MM.1S (cell line): ENCODE results near the gene SPATA31C2.
"Not testable (repeated sequence)": the region's sequence is repeated elsewhere in the genome, so short reads cannot be mapped to it uniquely, and the experiment has no call there.

Experiments used
- DNase-seq: peaks from one replicate; pipeline ENCODE4 v3.0.0-alpha.2; 2015
- H2AFZ ChIP-seq: fragments of 300-600 bp; sonication (generic); 2 replicates; pipeline ENCODE4 v1.6.0; 2016; ENCODE audit warnings: antibody characterized with exemption, low read length
- H3F3A ChIP-seq: fragments of 300-600 bp; sonication (generic); 2 replicates; pipeline ENCODE4 v1.6.1; 2016; ENCODE audit warnings: mild to moderate bottlenecking, antibody characterized with exemption, low read length, moderate library complexity, mixed read lengths; ENCODE audit not compliant: insufficient read depth
- H3K27ac ChIP-seq: fragments of 300-600 bp; sonication (generic); 2 replicates; pipeline ENCODE4 v1.5.1; 2016; ENCODE audit warnings: mild to moderate bottlenecking, low read length
- H3K27me3 ChIP-seq: fragments of 300-600 bp; sonication (generic); replicated peaks from 2 replicates; pipeline ENCODE4 v1.6.0; 2016; ENCODE audit warnings: low read length; ENCODE audit not compliant: insufficient read depth
- H3K36me3 ChIP-seq: fragments of 300-600 bp; sonication (generic); replicated peaks from 2 replicates; pipeline ENCODE4 v1.6.1; 2016; ENCODE audit warnings: mild to moderate bottlenecking, low read length, mixed read lengths; ENCODE audit not compliant: insufficient read depth
- H3K4me1 ChIP-seq: fragments of 300-600 bp; sonication (generic); 2 replicates; pipeline ENCODE4 v1.6.1; 2016; ENCODE audit warnings: low read length, mixed read lengths
- H3K4me2 ChIP-seq: fragments of 300-600 bp; sonication (generic); 2 replicates; pipeline ENCODE4 v1.6.0; 2016; ENCODE audit warnings: low read depth, low read length
- H3K4me3 ChIP-seq: fragments of 300-600 bp; sonication (generic); 2 replicates; pipeline ENCODE4 v1.5.1; 2016; ENCODE audit warnings: low read length, mixed read lengths
- H3K79me2 ChIP-seq: fragments of 300-600 bp; sonication (generic); 2 replicates; pipeline ENCODE4 v1.6.1; 2016; ENCODE audit warnings: mixed run types, low read length, mixed read lengths
- H3K9ac ChIP-seq: fragments of 300-600 bp; sonication (generic); 2 replicates; pipeline ENCODE4 v1.6.1; 2016; ENCODE audit warnings: low read length, mixed read lengths
- H3K9me2 ChIP-seq: fragments of 300-600 bp; sonication (generic); replicated peaks from 2 replicates; pipeline ENCODE4 v1.6.1; 2016; ENCODE audit warnings: mild to moderate bottlenecking, low read length, mixed read lengths; ENCODE audit not compliant: insufficient read depth
- H3K9me3 ChIP-seq: fragments of 300-600 bp; sonication (generic); replicated peaks from 2 replicates; pipeline ENCODE4 v1.6.1; 2016; ENCODE audit warnings: mild to moderate bottlenecking, low read length, mixed read lengths; ENCODE audit not compliant: insufficient read depth
- H4K20me1 ChIP-seq: fragments of 300-600 bp; sonication (generic); 2 replicates; pipeline ENCODE4 v1.6.1; 2016; ENCODE audit warnings: mild to moderate bottlenecking, low read length, moderate library complexity, mixed read lengths; ENCODE audit not compliant: insufficient read depth
- EZH2 ChIP-seq: fragments of 300-600 bp; sonication (generic); optimal IDR thresholded peaks from 2 replicates; pipeline ENCODE3; 2017; ENCODE audit warnings: low read depth, mild to moderate bottlenecking, antibody characterized with exemption, low read length, mixed read lengths
- EZH2phosphoT487 ChIP-seq: fragments of 300-600 bp; sonication (generic); IDR thresholded peaks from 2 replicates; pipeline ENCODE4 v1.6.1; 2018; ENCODE audit warnings: antibody characterized with exemption, low read length
- TF ChIP-seq, protein P1 (sequence below): fragments of 300-600 bp; sonication (generic); IDR thresholded peaks from 2 replicates; pipeline ENCODE4 v1.5.1; 2016; ENCODE audit warnings: antibody characterized with exemption, low read length, mixed read lengths

The SPATA31C2 gene

DNA sequence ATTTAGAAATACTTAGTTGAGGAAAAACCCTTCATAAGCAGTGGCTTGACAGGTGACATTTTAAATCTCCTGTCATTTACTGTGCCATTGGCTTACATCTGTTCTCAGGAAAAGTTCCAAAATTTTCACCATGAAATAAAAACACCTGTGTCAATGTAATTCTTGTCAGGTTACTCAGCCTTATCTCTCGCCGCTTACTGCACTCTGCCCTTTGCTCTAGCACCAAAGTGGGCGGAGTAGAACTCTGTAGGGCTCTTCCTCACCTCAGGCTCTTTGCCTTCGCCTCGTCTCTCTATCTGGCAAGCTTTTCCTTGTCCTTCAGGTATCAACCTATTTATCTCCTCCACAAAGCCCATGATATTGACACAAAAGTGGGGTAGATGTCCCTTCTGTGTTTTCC, 20.2 kb downstream of the SPATA31C2 start:
- H3K4me1 ChIP-seq, H3K4me3 ChIP-seq, H3K9me2 ChIP-seq, H3K79me2 ChIP-seq, H3F3A ChIP-seq, H3K27ac ChIP-seq, H2AFZ ChIP-seq, H3K9me3 ChIP-seq, H3K36me3 ChIP-seq, H3K9ac ChIP-seq, DNase-seq, H3K27me3 ChIP-seq, H3K4me2 ChIP-seq, H4K20me1 ChIP-seq: not testable (repeated sequence)

DNA sequence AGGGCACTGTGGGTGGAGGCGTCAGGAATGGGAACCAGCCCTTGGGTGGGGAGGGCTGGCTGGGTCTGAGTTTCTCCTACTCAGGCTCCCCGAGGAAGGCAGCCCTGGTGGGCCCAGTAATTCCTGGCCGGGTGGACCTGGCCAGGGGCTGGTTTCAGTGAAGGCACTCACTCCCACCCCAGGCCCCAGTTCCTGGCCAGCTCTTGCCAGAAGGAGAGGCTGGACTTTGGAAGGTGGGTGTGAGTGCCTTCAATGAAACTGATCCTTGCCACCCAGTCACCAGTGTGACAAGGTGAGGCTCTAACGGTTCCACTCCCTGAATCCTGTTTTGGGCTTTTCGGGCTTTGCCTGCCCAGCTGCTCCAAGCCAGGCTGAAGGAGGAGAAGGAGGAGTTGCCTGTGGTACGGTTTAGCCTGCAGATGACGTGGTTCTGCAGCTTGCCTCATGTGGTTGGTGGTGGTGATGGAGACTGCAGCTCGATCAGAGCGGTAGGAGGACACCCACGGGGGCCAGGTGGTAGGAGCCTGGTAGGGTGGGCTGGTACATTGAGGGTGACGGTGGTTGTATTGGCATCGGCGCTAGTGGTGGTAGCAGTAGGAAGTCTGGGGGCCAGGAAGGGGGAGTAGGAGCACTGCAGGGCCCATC, 23.2 kb downstream of the SPATA31C2 start:
- not testable (repeated sequence) for DNase-seq, H3K36me3 ChIP-seq, H3K4me1 ChIP-seq, H2AFZ ChIP-seq, H3K27me3 ChIP-seq, H3K27ac ChIP-seq, H4K20me1 ChIP-seq, H3K9me3 ChIP-seq, H3F3A ChIP-seq, H3K9me2 ChIP-seq, H3K79me2 ChIP-seq, H3K4me2 ChIP-seq, H3K4me3 ChIP-seq, H3K9ac ChIP-seq

DNA sequence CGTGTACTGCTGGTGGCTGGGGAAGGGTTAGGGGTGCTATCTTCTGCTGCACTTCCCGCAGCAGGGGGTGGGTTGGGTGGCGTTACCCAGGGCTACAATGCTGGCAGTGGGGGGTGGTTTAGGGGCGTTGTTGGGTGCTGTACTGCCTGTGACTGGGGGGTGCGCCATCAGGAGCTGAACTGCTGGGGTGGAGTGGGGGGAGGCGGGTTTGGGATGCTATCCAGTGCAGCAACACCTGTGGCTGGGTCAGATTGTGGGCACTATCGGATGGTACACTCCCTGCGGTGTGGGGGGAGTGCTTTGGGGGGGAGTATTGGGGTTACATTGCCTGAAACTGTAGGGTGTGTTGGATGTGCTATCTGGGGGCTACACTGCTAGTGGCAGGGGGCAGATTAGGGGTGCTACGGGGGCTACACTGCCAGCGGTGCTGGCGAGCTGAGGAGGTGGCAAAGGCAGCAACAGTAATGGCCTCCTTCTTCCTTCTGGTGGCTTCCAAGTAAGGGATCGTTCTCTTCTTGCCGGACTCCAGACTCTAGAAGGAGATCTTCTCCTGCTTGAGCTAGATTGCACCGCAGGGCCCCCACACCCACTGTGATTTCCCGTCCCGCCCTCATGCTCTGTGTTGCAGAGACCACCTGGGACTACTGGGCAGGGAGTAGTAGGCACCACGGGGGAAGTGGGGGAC, 23.9 kb downstream of the SPATA31C2 start:
- H2AFZ ChIP-seq, H3F3A ChIP-seq, H3K27ac ChIP-seq, DNase-seq, H4K20me1 ChIP-seq, H3K9me3 ChIP-seq, H3K79me2 ChIP-seq, H3K4me2 ChIP-seq, H3K27me3 ChIP-seq, H3K9me2 ChIP-seq, H3K36me3 ChIP-seq, H3K4me1 ChIP-seq, H3K4me3 ChIP-seq, H3K9ac ChIP-seq: not testable (repeated sequence)

DNA sequence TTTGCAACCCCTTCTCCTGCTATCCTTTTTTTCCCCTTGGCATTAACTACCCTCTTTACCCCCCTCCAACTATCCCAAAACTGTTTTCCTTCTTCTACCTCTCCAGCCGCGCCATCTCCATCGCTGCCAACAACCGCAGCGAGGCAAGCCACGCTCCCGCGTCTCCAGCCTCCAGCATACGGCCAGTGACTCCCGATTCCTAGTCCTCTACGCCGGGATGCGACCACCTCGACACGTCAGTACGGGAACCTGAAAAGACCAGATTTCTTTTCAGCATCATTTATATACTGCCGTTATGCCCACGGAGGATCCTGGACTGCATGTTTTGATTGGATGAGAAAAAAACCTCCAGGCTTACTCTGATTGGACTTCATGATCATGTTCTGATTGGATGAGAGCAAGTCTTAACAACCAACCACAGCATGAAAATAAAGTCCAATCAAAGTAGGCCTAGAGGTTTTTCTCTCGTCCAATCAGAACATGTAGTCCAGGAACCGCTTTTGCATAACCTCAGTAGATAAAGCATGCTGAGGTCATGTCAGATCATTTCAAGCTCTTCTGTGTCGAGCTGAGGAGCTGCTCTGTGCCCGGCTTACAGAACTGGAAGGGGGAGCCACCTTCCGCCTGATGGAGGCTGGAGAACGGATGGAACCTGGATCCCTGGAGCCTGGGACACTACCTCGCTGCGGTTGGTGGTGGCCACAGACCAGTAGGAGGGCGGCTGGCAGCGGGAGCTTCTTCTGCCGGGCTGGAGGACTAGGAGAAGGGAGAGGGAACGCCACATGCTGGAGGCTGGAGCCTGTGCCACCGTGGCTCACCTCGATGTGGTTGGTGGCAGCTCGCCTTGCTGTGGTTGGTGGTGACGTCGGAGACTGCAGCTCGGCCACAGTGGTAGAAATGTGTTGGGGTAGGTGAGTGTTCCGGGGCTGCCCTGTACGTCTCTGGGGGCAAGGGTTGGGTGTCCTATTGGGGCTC, 24.8 kb downstream of the SPATA31C2 start:
- H3K9me3 ChIP-seq, H3K9ac ChIP-seq, H2AFZ ChIP-seq, H3K27ac ChIP-seq, H3K36me3 ChIP-seq, H3K79me2 ChIP-seq, H4K20me1 ChIP-seq, DNase-seq, H3K4me2 ChIP-seq, H3K27me3 ChIP-seq, H3F3A ChIP-seq, H3K9me2 ChIP-seq, H3K4me3 ChIP-seq, H3K4me1 ChIP-seq: not testable (repeated sequence)

DNA sequence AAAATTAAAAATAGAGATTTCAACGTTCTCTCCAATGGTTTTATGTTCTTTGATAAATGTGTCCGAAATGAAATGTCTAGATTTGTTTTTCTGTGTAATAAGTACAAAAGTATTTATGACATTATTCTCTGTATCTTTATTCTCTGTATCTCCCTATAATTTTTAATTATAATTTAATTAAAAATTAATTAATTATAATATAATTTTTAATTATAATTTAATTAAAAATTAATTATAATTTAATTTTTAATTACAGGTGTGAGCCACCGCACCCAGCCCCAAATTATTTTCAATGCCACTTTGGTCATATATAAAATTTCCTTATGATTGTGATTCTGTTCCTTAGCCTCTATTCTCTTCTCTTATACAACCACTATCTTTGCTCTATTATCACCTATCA, 28.2 kb downstream of the SPATA31C2 start:
- no peak overlapping the region for H3K27ac ChIP-seq
- no peak overlapping the region for H3K4me2 ChIP-seq
- no peaks in the 10 kb centered on the region for H4K20me1 ChIP-seq
- H3K4me1 ChIP-seq = 0 out of 2 replicates have a peak, but pooled peaks cover 4% of the 10 kb centered on the region
- no peaks in the 10 kb centered on the region for H3K9me3 ChIP-seq
- H3K36me3 ChIP-seq = no peaks in the 10 kb centered on the region
- no peak overlapping the region for H3K4me3 ChIP-seq
- H2AFZ ChIP-seq = no peak overlapping the region
- no peak for DNase-seq
- no peaks in the 10 kb centered on the region for H3K79me2 ChIP-seq
- no peaks in the 10 kb centered on the region for H3F3A ChIP-seq
- H3K9ac ChIP-seq = no peak overlapping the region
- H3K9me2 ChIP-seq = no peaks in the 10 kb centered on the region
- H3K27me3 ChIP-seq = no peaks in the 10 kb centered on the region
- TF ChIP-seq, protein P1, sequence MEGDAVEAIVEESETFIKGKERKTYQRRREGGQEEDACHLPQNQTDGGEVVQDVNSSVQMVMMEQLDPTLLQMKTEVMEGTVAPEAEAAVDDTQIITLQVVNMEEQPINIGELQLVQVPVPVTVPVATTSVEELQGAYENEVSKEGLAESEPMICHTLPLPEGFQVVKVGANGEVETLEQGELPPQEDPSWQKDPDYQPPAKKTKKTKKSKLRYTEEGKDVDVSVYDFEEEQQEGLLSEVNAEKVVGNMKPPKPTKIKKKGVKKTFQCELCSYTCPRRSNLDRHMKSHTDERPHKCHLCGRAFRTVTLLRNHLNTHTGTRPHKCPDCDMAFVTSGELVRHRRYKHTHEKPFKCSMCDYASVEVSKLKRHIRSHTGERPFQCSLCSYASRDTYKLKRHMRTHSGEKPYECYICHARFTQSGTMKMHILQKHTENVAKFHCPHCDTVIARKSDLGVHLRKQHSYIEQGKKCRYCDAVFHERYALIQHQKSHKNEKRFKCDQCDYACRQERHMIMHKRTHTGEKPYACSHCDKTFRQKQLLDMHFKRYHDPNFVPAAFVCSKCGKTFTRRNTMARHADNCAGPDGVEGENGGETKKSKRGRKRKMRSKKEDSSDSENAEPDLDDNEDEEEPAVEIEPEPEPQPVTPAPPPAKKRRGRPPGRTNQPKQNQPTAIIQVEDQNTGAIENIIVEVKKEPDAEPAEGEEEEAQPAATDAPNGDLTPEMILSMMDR = no peak
- TF ChIP-seq EZH2 (no peak), EZH2phosphoT487 (no peak)
